Neutrophil (primary cell): ENCODE data around the gene FOXC2.

ENCODE experiments used
- H3K27ac ChIP-seq: fragments of 200-600 bp; sonication (generic); 2 replicates; pipeline ENCODE4 v1.5.1; 2016; ENCODE audit warnings: mild to moderate bottlenecking, moderate library complexity
- H3K27me3 ChIP-seq: fragments of 200-600 bp; sonication (generic); 2 replicates; pipeline ENCODE4 v1.6.0; 2016; ENCODE audit warnings: mild to moderate bottlenecking
- H3K36me3 ChIP-seq: fragments of 200-600 bp; sonication (generic); 2 replicates; pipeline ENCODE4 v1.5.1; 2017
- H3K4me1 ChIP-seq, 2 experiments: fragments of 200-600 bp in 1 of 2; sonication (generic) in 1 of 2; 1 replicate in 1 of 2; 2 replicates in 1 of 2; pipeline versions ENCODE4 v1.5.1 to v1.6.1; 2013 to 2016; ENCODE audit warnings: low read depth in 1 of 2, low read length in 1 of 2, mild to moderate bottlenecking in 1 of 2, moderate library complexity in 1 of 2; ENCODE audit not compliant: control insufficient read depth in 1 of 2, insufficient read depth in 1 of 2
- H3K4me3 ChIP-seq, 2 experiments: fragments of 200-600 bp in 1 of 2; sonication (generic) in 1 of 2; 1 replicate in 1 of 2; 2 replicates in 1 of 2; pipeline ENCODE4 v1.5.1; 2013 to 2016; ENCODE audit warnings: low read depth in 1 of 2, low read length in 1 of 2, mild to moderate bottlenecking in 1 of 2, moderate library complexity in 1 of 2
- H3K9me3 ChIP-seq: fragments of 200-600 bp; sonication (generic); 2 replicates; pipeline ENCODE4 v1.5.1; 2016
- CTCF ChIP-seq: fragments of 200-600 bp; sonication (generic); IDR thresholded peaks from 2 replicates; pipeline ENCODE4 v1.5.1; 2016; ENCODE audit warnings: antibody characterized with exemption

FOXC2 gene

GRCh38 chr16:86558355-86559193 is 8.1 kb upstream of the FOXC2 start:
- TF ChIP-seq CTCF = no peak
- Histone ChIP-seq H3K27me3 (peaks cover 75% of the 10 kb centered on the region), H3K4me3 (no peak overlapping the region), H3K36me3 (no peaks in the 10 kb centered on the region), H3K9me3 (no peaks in the 10 kb centered on the region), H3K27ac (no peak overlapping the region), H3K4me1 (peaks cover 13 to 19% of the 10 kb centered on the region in 2 experiments)

DNA sequence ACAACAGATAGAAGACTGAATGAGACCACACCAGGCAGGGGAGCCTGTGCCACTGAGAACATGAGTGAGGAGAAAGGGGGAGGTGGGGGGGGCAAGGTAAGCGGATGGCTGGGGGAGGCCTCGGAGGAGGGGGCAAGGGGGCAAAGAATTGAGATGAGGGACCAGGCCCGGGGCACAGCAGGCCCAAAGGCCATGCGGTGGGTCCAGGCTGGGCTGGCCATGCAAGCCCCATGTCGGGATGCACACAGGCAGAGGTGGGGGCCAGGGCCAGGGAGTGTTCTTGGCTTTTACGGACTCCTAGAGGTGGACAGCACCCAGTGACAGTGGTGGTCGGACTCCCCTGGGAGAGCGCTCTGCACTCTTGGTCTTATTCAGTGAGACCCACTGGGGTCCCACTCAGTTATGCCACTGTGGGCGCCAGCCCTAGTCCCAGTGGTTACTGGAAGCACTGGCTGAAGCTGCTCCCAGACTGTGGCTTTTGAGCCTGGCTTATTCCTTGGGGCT is 6.8 kb upstream of the FOXC2 start:
- H3K9me3 ChIP-seq = no peaks in the 10 kb centered on the region
- TF ChIP-seq CTCF = no peak
- H3K27ac ChIP-seq = no peak overlapping the region
- H3K4me3 ChIP-seq = no peak overlapping the region
- H3K4me1 ChIP-seq = peaks cover 13 to 19% of the 10 kb centered on the region in 2 experiments
- H3K36me3 ChIP-seq = no peaks in the 10 kb centered on the region
- H3K27me3 ChIP-seq = peaks cover 88% of the 10 kb centered on the region

- TF ChIP-seq CTCF = no peak
- Histone ChIP-seq H3K27me3 (peaks cover 95% of the 10 kb centered on the region), H3K27ac (no peak overlapping the region), H3K4me1 (peaks cover 24 to 29% of the 10 kb centered on the region in 2 experiments), H3K36me3 (no peaks in the 10 kb centered on the region), H3K4me3 (no peak overlapping the region), H3K9me3 (no peaks in the 10 kb centered on the region)
These were observed 4.3 kb upstream of the FOXC2 start for GRCh38 chr16:86562356-86562755.

GRCh38 chr16:86563469-86564345 is 2.9 kb upstream of the FOXC2 start:
- Histone ChIP-seq H3K36me3 (no peaks in the 10 kb centered on the region), H3K9me3 (no peaks in the 10 kb centered on the region), H3K4me3 (peak overlapping the region; percentile 26 to 37), H3K27me3 (peaks cover 95% of the 10 kb centered on the region), H3K27ac (no peak overlapping the region), H3K4me1 (peaks cover 30 to 32% of the 10 kb centered on the region in 2 experiments)
- peak; percentile 93 for TF ChIP-seq CTCF

GRCh38 chr16:86565181-86565631 is 1.4 kb upstream of the FOXC2 start:
- Histone ChIP-seq H3K4me3 (no peak overlapping the region), H3K27ac (no peak overlapping the region), H3K9me3 (no peaks in the 10 kb centered on the region), H3K4me1 (peaks cover 30 to 32% of the 10 kb centered on the region in 2 experiments), H3K36me3 (no peaks in the 10 kb centered on the region), H3K27me3 (peaks cover 99% of the 10 kb centered on the region)
- no peak for TF ChIP-seq CTCF
